ENCODE measurements around the gene SH3RF3.

Gene SH3RF3

GRCh38 chr2:109396202-109397180, 267.5 kb downstream of the SH3RF3 start:
- DNase-seq (ENCODE audit: low read depth): no peak

GRCh38 chr2:109397893-109398292, 268.9 kb downstream of the SH3RF3 start:
- no peak for DNase-seq (ENCODE audit: low read depth)

- DNase-seq (ENCODE audit: low read depth): no peak
Observed at GRCh38 chr2:109398366-109399015, 269.5 kb downstream of the SH3RF3 start.

GRCh38 chr2:109399066-109399465, 270.1 kb downstream of the SH3RF3 start:
- no peak for DNase-seq (ENCODE audit: low read depth)

GRCh38 chr2:109400102-109400501, 271.1 kb downstream of the SH3RF3 start:
- no peak for DNase-seq (ENCODE audit: low read depth)

DNA sequence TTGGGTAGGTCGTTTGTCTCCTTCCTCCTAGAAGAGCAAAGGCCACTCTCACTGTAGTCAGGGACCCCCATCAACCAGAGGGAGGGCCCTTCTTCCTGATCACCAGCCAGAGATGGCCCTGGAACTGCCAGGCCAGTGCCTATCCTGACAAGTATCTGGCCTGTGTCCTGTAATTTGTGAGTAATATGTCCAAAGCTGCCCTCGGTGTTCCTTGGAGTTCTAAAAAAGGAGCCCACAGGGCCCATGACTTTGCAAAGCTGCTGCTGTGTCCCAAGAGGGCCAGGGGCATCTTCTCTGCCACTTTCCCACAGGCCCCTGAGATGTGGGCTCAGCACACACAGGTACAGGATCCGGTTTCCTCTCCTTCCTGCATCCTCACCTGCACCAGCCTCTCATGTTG, 272.4 kb downstream of the SH3RF3 start:
- no peak for DNase-seq (ENCODE audit: low read depth)

- no peak for DNase-seq (ENCODE audit: low read depth)
Observed at GRCh38 chr2:109402180-109402579, 273.2 kb downstream of the SH3RF3 start.

DNA sequence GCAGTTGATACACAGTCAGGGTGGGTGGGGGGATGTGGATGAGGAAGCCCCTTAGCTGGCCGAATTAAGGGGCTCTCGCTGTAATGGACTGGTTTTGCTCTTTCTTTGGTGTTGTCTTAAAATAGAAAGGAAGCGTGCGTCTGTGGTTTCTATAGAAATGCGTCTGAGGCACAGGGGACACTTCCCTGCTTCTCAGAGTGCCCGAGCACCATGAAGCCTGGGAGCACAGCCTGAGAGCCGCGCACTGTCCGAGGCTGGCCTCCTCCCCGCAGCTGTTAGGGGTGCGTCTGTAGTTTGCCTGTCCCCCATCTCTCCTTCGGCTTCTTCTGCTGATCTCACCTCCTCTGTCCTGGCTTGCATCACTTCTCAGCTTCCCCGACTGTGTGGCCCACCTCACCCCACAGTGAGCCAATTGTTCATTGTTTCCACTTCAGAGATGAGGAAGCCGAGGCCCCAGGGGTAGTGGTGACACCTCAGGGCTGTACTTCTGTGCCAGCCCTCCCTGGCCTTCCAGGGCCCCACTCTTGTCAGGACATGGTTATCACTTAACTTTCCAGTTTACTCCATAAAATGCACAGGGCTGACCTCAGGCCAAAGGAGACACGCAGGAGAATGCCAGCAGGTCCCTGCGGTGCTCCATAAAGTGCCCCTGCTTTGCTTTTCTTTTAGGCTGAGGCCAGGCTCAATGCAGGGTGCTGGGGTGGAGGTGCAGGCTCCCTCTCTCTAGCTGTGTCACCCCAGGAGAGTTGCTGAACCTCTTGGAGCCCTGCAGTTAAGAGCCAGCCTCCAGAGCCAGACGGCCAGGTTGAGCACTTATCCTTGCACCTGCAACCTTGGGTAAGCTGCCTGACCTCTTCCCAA, 274.2 kb downstream of the SH3RF3 start:
- no peak for DNase-seq (ENCODE audit: low read depth)

GRCh38 chr2:109403841-109404201, 274.8 kb downstream of the SH3RF3 start:
- no peak for DNase-seq (ENCODE audit: low read depth)

- DNase-seq (ENCODE audit: low read depth): no peak
Observed at GRCh38 chr2:109404681-109405080, 275.7 kb downstream of the SH3RF3 start.

DNA sequence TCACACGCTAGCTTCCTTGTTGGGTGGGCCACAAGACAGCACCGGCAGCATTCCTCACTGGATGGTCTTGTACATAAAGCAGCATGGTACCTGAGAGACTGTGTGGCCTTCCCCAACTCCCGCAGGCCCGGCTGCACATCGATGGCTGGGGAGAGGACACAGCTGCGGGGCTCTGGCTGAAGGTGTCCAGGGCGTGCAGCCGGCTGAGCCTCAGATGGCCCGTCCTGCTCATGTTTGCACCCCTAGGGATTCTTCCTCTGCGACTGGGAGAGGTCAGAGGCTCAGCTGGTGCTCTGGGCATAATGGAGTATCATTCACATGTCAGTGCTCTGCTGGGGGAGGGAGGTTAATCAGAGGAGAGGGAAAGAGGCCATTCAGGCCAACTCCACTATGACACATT, 276.9 kb downstream of the SH3RF3 start:
- no peak for DNase-seq (ENCODE audit: low read depth)

DNA sequence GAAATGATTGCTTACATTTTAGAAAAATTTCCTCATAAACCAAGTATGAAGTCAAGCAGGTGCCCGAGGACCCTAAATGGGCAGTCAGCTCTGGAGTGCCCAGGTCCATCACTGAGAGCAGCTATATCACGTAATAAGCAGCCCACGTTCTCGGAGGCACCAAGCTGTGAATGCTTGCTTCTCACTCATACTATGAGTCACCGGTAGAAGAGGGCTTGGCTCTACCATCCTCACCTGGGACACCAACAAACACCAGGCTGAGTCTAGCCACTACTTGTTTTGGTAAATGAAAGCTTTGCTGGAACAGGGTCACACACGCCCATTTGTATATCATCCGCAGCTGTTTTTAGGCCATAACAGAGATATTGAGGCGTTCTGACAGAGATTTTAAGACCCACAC, 277.3 kb downstream of the SH3RF3 start:
- DNase-seq (ENCODE audit: low read depth): no peak

DNA sequence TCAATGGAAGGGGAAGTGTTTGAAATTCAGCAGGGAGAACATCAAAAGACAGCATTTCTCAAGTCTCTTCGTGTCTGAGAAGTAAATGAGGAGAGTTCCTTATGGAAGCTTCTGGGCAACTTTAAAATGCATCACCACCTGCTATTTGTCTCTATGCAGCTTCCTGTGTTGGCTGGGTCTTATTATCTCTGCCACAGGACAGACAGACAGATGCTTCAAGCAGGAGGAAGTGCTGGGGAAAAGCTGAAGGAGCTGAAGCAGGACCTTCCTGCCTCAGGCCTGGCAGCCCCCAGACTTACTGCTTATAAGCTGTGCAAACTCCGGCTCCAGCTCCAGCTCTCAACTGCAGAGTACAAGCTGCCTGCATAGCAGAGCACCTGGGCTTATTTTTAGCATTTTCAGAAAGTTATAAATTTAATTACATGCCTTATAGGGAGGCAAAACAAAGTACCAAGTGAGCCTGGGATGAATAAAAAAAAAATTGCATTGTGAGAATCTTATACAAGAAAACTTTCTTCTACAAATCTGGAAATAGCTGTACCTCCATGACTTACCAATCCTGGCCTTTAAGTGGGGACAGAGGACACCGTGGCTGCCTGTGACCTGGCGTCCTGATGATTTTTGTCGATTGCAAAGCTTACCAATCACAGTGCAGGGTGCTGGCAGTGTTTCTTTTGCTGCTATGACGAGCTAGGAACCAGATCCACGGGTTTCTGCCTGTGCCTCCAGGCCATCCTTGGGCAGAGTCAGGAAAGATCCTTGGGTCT, 278.5 kb downstream of the SH3RF3 start:
- no peak for DNase-seq (ENCODE audit: low read depth)

- no peak for DNase-seq (ENCODE audit: low read depth)
Observed at GRCh38 chr2:109408043-109408335, 279.0 kb downstream of the SH3RF3 start.

- no peak for DNase-seq (ENCODE audit: low read depth)
Observed at GRCh38 chr2:109409321-109410038, 280.5 kb downstream of the SH3RF3 start.

DNA sequence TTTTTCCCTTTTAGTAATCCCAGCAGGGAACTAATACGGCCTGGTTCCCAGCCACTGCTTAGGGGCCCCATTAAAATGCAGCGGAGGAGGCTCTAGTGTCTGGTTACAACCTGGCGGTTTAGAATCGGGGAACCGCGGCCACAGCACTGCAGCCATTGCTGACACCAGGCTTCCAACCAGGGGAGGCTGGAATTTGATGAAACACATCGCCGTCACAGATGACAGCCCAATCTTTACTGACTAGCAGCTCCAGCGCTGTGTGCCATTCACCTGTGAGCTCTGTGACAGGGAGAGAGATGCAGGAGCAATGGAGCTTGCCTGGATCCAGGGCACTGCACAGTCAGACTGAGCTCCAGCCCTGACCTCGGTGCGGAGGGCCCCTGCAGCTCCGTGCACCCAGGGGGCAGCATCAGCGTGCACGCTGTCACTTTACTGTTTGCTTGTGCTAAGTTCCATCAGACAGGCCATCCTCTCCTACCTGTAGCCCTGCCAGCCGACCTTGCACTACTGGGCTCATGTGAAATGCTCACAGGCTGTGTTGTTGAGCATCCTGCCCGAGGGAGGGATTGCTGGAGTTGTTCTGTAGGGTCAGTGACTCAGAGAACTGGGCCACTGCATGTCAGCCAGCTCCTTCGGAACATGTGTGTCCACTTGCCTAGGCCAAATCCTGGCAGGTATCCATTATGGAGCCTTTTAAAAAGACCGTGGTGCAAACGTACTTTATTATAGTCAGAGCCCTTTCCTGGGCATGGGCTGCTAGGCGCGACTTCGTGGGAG, 281.2 kb downstream of the SH3RF3 start:
- DNase-seq (ENCODE audit: low read depth): no peak

DNA sequence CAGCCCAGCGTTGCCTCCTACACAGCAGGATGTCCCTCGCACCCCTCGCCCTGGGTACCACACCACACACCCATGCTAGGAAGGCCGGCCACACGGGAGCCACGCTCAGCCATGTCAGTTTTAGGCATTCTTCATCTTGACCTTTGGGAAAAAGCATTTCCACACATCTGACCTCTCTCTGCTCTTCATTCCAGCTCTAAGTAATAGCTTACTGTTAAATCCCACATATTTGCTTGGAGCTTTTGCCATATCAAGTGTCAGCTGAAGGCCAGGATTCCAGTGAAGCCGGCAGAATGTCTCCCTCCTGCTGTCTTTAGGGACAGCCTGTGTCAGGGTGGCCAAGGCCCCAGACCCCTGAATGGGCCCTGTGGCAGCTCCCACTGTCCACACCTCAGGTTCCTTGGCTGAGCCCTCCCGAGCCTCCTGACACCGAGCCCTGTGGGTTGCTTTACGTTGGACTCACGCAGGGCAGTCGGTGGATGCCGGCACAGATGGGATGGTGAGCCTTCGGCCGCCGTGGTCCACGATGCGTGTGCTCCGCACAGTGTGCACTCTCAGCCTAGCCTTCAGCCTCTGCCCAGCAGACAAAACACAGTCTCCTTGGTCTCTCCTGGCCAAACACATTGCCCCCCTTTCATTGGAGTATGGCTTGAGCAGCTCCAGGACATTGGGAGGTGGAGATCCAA, 282.8 kb downstream of the SH3RF3 start:
- DNase-seq (ENCODE audit: low read depth): no peak

DNA sequence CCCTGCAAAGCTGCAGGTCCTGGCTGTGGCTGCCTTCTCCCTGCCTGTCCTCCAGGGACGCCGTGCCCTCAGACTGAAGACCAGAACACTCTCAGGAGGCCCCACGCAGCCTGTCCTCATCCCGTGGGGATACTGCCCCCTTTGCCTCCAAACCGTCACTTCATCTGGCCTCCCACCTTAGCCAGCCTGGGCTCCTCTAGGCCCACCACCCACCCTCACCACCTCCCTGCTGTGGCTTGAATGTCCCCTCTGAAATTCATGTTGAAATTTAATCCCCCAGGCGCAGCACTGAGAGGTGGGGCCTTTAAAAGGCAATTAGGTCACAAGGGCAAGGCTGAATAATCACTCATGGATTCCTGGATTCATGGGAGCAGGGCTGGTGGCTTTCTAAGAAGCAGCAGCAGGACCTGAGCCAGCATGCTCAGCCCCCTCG, 286.6 kb downstream of the SH3RF3 start:
- no peak for DNase-seq (ENCODE audit: low read depth)

- DNase-seq (ENCODE audit: low read depth): no peak
Observed at GRCh38 chr2:109417701-109418335, 288.8 kb downstream of the SH3RF3 start.

Measured in activated T-cell treated with anti-CD3 and anti-CD28 coated beads for 1 hour (primary cell).